NCI-H524 treated with DMSO at 0.1 percent for 48 hours (cell line): ENCODE data around the gene C9orf85.
A peak's percentile ranks its signal among the peaks of the same experiment; 100 is the strongest.
"Not testable (repeated sequence)": the region's sequence is repeated elsewhere in the genome, so short reads cannot be mapped to it uniquely, and the experiment has no call there.

Source experiments
- DNase-seq: peaks from one replicate; lab custom pipeline; 2025; lab: John Stamatoyannopoulos, UW

C9orf85 gene, protein sequence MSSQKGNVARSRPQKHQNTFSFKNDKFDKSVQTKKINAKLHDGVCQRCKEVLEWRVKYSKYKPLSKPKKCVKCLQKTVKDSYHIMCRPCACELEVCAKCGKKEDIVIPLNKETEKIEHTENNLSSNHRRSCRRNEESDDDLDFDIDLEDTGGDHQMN

GRCh38 chr9:71911061-71911907 lies at the start of gene C9orf85, which contains the start of gene ABHD17B:
Gene C9orf85, plus strand, starts transcription at chr9:71911639. Its CDS starts 96 bp downstream, at chr9:71911735.
Gene ABHD17B, minus strand, starts transcription at chr9:71911193. Its CDS starts 36,113 bp downstream, at chr9:71875080.
- DNase-seq = peak; percentile 85

- no peak for DNase-seq
These were observed 47.8 kb upstream of the C9orf85 start for GRCh38 chr9:71863631-71864030.

- no peak for DNase-seq
These were observed 36.1 kb upstream of the C9orf85 start for GRCh38 chr9:71875345-71875744.

- no peak for DNase-seq
These were observed 35.3 kb upstream of the C9orf85 start for GRCh38 chr9:71876106-71876505.

DNA sequence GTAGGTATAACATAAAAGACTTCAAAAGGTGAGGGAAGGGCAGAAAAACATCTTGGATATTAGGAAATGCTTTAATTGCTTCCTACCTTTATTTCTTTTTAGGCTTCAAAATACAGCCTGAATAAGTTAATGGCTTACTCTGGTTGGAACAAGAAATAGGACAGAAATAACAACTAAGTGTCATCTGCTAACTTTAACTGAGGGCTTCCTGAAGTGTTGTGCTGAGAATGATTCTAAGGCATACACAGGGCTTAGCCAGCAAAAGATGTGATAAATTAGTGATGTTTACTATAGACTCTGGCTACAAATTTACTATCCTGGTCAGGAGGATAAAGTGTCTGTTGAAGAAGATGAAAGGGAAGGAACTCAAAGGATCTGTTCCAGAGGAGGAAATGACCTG lies 34.6 kb upstream of the C9orf85 start:
- DNase-seq = no peak

DNA sequence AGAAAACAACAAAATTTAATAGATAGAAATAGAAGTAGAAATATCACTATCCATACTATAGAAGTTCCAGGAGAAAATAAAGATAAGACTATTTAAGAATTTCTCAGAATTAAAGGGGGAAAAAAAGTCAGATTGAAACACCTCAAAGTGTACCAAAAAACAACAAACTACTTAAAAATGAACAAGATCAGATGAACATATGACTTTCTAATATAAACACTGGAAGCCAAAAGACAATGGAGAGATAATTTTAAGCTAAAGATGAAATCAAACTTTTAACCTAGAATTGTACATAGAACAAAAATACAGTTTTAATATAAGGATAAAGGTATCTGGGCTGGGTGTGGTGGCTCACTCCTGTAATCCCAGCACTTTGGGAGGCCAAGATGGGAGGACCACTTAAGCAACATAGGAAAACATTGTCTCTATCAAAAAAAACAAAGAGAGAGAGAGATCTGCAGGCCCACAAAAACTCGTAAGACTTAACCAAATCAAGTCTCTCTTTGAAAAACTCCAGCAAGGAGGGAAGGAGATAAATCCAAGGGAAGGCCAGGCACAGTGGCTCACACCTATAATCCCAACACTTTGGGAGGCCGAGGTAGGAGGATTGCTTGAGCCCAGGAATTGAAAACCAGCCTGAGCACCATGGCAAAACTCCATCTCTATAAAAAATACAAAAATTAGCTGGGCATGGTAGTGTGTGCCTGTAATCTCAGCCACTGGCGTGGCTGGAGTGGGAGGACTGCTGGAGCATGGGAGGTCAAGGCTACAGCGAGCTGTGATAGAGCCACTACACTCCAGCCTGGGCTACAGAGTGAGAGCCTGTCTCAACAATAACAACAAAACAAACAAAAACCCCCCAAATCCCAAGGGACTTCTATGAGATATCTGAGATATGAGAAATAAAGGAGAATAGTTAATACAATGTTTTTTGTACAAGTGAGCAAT lies 32.8 kb upstream of the C9orf85 start:
- DNase-seq = no peak

DNA sequence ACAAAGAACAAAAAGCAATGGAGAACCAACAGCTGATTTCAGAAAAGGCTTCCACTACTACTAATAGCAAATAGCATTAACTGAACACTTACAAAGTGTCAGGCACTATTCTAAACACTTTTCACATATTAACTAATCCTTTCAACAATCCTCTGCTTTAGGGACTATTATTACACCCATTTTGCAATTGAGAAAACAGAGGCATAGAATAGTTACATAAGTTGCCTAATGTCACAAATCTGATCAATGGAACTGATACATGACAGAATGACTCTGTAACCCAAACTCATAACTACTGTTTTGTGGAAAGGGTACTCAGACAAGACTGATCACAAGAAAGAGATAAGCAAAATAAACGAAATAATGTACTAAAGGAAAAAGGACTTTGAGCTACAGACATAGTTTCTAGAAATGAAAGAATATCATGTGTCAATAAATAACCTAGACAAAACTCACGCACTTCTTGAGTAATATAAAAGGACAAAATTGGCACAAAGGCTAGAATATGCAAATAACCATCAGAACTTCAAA lies 31.7 kb upstream of the C9orf85 start:
- no peak for DNase-seq

DNA sequence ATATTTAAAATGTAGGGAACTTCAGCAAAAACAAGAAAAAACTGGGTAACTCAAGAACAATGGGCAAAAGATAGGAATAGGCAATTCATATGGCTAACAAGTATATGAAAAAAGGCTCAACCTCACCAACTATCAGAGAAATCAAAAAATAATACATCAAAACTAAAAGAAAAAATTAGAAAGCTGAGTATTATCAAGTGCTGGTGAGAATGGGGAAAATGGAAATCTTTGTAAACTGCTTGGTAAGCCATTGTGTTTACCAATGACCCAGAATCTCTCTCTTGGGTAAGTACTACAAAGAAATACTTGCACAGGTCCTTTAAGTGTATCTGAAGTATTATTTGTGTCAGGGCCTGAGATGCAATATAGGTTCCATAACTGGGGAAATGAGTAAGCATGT lies 27.4 kb upstream of the C9orf85 start:
- no peak for DNase-seq

GRCh38 chr9:71885467-71885866 lies 26.0 kb upstream of the C9orf85 start:
- DNase-seq = no peak

DNA sequence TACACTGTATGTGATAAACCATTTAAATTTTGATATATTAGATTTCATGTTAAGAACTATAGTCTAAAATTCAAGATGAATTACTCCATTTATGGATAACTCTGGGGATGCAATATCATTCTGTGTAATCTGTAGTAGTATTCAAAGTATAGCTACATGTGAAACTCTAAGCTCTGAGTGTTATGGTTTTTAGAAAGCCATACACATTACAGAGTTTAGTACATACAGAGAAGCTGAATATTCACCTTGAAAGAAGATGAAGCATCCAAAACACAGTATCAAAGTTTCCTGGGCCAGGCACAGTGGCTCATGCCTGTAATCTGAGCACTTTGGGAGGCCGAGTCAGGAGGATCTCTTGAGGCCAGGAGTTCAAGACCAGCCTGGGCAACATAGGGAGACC lies 25.4 kb upstream of the C9orf85 start:
- no peak for DNase-seq

GRCh38 chr9:71886541-71886940 lies 24.9 kb upstream of the C9orf85 start:
- DNase-seq = no peak

DNA sequence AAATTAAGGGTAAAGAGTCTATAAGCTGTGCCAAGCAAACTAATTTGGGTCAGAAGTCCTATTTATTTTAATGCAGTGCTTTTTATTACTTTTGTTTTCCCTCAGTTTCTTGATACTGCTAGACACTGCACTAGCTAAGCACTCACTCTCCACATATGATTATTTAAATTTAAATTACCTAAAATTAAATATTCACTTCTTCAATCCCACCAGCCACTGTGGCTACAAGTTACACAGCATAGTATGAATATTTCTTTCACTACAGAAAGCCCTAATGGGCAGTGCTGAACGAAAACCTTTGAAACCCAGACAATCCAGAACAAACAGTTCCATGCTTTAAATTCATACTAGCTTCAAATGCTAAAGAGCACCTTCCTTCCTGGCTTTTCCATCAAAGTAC lies 24.1 kb upstream of the C9orf85 start:
- no peak for DNase-seq

DNA sequence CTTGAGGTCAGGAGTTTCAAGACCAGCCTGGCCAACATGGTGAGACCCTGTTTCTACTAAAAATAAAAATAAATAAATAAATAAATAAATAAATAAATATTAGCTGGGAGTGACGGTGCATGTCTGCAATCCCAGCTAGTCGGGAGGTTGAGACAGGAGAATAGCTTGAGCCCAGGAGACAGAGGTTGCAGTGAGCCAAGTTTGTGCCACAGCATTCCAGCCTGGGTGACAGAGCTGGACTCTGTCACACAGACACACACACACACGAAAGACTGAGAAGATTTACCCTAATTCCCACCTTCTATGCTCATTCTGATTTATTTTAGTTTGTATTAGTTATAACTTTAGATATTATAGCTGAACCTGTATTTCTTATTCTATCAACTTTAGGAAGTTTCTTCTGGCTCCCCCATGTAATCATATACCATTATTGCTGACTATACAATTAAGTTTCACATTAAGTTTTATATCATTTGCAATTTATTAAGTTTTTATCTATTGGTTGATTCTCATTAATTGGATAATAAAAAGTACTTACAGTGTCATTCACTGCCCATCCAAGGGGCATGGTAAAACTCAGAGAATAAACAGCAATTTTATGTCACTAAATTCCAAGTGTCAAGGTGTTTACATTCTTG lies 21.3 kb upstream of the C9orf85 start:
- DNase-seq = no peak

DNA sequence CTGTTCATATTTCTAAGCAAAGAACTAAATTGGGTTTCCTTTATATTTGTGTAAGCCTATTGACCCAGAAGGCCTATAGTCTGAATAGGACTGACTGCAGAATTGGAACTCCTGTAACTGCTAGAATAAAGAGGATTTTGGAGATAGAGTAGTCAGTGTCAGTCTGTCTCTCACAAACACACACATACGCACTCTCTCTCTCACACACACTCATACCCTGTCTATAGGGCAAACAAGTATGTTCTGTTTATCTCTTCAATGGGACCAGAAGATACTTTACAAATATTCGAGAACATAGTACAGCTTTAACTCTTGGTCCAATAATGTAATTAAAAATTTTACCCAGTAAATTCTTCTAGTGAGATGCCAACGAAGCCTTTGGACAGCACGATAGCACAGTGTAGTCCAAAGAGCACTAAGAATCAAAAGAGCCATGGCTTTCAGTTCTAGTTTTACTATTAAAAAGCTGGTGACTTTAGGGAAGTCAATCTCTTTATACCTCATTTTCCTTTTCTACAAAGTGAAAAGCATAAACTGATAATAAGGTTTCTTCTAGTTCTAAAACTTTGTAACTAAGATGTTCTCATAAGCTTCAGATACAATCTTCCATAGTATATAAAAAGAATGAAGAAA lies 19.8 kb upstream of the C9orf85 start:
- no peak for DNase-seq

GRCh38 chr9:71895117-71895516 lies 16.3 kb upstream of the C9orf85 start:
- no peak for DNase-seq

DNA sequence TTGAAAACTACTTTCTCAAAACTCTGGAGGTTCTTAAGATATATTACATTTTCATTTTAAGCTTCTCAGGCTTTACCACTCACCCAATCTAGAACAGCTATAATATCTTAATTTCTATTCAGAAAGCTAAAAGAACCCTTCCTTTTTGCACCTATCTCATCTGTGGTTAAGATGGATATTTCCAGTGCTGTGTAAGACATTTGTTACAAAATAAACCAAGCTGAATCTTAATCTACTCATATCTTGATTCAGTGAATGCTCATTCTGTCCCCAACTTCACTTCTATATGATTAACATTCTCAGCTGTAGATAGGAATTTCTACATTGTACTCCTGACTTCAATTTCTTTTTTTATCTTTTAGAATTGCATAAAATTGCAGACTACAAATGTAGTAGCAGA lies 15.5 kb upstream of the C9orf85 start:
- DNase-seq = no peak

- no peak for DNase-seq
These were observed 14.7 kb upstream of the C9orf85 start for GRCh38 chr9:71896761-71897160.

- no peak for DNase-seq
These were observed 13.9 kb upstream of the C9orf85 start for GRCh38 chr9:71897577-71897976.

DNA sequence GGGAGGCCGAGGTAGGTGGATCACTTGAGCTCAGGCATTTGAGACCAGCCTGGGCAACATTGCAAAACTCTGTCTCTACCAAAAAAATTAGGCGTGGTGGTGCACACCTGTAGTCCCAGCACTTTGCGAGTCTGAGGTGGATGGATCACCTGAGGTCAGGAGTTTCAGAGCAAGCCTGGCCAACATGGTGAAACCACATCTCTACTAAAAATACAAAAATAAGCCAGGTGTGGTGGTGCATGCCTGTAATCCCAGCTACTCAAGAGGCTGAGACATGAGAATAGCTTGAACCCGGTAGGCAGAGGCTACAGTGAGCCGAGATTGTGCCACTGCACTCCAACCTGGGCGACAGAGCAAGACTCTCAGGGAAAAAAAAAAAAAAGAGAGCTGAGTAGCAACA lies 12.7 kb upstream of the C9orf85 start:
- DNase-seq = not testable (repeated sequence)

- no peak for DNase-seq
These were observed 9.5 kb upstream of the C9orf85 start for GRCh38 chr9:71901695-71902597.
